Choroid plexus epithelial cell (primary cell): ENCODE measurements around the gene DNAH7.

Source experiments
- DNase-seq: peaks from one replicate; pipeline ENCODE4 v3.0.0-alpha.2; 2010; ENCODE audit warnings: low read depth
- H3K4me3 ChIP-seq: 2 replicates; pipeline ENCODE4 v1.5.1; 2011; ENCODE audit warnings: low read depth, mild to moderate bottlenecking, control low read depth, low read length, moderate library complexity
- CTCF ChIP-seq: conservative IDR thresholded peaks from 2 replicates; pipeline ENCODE4 v1.5.1; 2011; ENCODE audit warnings: low read depth, mild to moderate bottlenecking, control low read depth, inconsistent platforms, low read length, moderate library complexity

The DNAH7 gene

GRCh38 chr2:195993623-195994022, 75.0 kb downstream of the DNAH7 start:
- no peak for DNase-seq
- no peak overlapping the region for H3K4me3 ChIP-seq
- no peak for TF ChIP-seq CTCF

- TF ChIP-seq CTCF, result no peak
- no peak for DNase-seq
- H3K4me3 ChIP-seq, result no peak overlapping the region
These were observed 82.9 kb downstream of the DNAH7 start for GRCh38 chr2:195985741-195986140.

- peak; percentile 54 for DNase-seq
- no peak for TF ChIP-seq CTCF
- no peak overlapping the region for H3K4me3 ChIP-seq
These were observed 83.5 kb downstream of the DNAH7 start for GRCh38 chr2:195984923-195985726.

- no peak overlapping the region for H3K4me3 ChIP-seq
- no peak for TF ChIP-seq CTCF
- peak; percentile 57 for DNase-seq
These were observed 101.3 kb downstream of the DNAH7 start for GRCh38 chr2:195967336-195967735.

- H3K4me3 ChIP-seq, result no peak overlapping the region
- DNase-seq, result no peak
- TF ChIP-seq CTCF, result no peak
These were observed 106.8 kb downstream of the DNAH7 start for GRCh38 chr2:195961873-195962272.

GRCh38 chr2:195959341-195959740, 109.3 kb downstream of the DNAH7 start:
- H3K4me3 ChIP-seq, result no peak overlapping the region
- no peak for TF ChIP-seq CTCF
- no peak for DNase-seq

- no peak for TF ChIP-seq CTCF
- no peak overlapping the region for H3K4me3 ChIP-seq
- no peak for DNase-seq
These were observed 111.9 kb downstream of the DNAH7 start for GRCh38 chr2:195956725-195957124.
